NCI-H446 (cell line): Measurements from ENCODE around the gene QRFP.

Experiments
- DNase-seq, 2 experiments: peaks; one replicate each; lab custom pipeline; 2025; lab: John Stamatoyannopoulos, UW

The QRFP gene

DNA sequence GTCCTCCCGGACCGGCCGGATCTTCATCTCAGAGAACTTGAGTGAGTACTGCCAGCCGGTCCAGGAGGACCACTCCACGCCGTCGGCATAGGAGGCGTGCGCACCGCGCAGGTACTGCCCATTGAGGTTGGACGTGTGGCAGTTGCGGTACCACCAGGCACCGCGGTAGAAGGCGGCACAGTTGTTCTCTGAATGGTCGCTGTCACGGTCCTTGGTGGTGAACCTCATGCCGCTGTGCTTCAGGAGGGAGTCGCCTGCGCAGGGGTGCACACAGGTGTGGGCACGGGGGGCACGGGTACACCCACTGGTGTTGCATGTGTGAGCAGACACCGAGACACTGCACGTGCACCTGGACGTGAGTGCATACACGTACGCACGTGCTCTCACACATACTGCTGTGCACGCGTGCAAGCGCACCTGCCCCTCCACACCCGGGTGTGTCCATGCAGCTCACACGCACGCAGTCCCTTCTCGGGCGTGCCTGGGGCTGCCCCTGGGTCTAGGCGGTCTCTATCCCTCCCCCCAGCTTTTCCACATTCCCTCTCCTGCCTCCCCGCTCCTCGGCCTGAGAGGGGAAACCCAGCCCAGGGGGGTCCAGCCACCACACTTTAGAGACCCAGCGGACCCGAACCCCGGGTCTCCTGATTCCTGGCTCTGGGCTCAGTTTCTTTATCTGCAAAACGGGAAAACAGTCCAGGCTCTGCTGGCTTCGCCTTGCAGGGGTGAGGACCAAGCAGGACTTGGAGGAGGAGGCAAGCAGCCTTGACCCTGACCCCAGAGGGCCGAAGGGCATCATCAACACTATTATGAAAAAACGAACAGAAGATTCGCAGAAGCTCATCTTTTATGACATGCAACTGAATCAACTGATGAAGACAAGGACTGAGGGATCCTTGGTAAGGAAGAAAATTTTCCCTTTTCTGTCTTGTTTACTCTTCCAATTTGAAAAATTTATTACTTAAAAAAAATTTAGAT, 7.7 kb upstream of the QRFP start:
- DNase-seq: no peak

DNA sequence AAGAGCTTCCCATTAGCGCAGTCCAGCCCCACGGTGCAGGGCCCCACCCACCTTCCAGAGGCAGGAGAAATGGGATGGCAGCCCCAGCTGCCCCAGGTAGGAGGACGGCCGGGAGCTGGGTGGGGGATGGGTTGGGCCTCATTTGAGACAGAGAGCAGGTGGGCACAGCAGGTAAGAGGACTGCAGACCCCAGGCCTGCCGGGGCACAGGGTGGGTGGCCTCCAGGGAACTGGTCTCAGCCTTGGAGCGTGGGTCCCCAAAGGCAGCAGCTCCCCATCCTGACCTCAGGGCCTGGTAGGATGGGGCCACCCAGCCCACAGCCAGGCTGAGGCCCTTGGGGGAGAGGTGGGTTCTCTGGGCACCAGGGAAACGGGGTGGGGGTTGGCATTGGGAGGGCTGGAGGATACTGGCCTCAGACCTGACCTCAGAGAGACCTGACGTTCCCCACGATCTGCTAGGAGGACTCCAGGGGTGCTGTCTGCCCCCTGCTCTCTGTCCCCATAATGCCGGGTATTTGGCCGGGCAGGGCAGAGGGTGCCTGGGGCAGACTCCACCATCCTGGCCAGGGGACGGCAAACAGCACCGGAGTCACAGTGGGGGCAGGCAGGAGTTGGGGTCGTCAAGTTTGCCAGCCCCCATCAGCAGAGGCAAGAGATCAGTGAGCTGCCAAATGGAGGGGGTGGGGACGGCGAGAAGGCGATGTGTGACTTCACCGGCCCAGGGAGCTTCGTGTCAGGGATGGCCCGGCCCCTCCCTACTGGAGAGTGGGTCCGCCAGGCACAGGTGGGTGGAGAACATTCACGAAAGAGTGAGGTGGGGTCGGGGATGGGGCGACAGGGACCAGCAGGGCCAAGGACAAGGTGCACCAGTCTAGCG, 6.8 kb upstream of the QRFP start:
- no peak for DNase-seq

DNA sequence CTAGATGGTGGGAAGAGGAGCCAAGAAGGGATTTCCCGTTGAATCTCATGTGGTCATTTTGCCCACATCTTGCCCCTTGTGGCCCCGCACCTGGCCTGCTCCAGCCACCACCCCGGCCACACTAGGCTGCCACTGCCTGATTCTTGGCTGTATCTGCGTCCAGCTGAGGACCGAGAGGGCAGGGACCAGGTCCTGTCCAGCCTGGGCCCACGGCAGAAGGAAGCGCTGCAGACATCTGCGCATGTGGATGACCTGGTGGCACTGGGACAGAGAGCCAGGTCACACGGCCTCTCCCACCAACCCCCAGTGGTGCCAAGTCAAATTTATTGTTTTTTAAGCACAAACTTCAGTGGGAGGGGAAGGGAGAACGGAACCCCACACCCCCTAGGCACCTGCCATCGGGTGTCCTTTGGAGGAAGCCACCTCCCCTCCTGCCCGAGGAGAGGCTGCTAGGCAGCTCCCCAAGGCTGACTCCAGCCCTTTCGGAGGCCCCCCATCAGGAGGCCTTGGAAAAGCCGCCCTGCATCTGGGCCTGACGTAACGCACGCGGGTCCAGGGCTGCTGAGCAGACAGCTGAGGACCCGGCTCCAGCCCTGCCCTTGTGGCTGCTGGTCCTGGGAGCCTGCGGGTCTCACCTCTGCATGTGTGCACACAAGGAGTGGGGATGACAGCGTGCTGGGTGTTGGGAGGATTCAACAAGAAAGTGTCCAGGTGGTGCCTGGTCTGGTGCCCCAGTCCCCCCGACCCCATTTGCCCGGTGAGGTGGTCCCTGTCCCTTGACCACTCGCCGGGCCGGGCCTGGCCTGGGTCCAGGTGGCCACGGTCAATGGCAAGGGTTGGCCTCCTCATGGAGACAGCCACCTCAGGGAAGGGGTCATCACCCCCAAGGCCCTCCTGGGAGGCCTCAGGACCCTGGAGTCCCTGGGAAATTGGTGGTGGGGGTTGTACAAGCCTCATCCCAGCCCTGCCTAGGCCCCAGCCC, 5.9 kb upstream of the QRFP start:
- no peak for DNase-seq

DNA sequence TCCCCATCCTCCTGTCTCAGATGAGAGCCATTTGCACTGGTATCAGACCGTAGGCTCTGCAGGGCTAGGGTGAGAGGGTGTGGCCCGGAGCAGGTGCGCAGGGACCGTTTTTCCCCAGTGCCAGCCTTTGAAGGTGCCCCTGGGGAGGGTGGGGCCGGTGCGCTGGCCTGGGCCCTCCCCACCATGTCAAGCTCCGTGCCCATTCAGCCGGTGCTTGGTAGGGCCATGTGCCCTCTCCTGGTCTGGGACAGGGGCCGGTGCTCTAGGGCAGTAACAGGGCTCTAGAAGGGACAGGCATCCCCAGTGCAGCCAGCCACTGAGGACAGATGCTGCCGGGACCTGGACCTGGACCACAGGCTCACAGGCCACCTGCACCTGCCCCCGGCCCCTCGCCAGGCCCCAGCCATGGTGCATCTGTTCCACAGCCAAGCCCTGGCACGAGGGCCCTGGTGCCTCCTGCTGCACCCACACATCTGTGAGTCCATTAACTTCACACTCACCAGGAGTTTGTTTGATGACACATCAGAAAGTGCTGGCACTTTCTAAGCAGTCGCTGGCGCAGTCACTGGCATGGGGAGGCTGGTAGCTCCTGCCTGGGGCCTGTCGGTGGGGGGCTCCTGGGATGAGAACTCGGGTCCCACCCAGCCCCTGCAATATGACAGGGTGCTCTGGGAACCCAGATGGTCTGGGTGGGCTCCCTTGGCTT, 5.0 kb upstream of the QRFP start:
- peak in 1 of 2 experiments; percentile 9 for DNase-seq

DNA sequence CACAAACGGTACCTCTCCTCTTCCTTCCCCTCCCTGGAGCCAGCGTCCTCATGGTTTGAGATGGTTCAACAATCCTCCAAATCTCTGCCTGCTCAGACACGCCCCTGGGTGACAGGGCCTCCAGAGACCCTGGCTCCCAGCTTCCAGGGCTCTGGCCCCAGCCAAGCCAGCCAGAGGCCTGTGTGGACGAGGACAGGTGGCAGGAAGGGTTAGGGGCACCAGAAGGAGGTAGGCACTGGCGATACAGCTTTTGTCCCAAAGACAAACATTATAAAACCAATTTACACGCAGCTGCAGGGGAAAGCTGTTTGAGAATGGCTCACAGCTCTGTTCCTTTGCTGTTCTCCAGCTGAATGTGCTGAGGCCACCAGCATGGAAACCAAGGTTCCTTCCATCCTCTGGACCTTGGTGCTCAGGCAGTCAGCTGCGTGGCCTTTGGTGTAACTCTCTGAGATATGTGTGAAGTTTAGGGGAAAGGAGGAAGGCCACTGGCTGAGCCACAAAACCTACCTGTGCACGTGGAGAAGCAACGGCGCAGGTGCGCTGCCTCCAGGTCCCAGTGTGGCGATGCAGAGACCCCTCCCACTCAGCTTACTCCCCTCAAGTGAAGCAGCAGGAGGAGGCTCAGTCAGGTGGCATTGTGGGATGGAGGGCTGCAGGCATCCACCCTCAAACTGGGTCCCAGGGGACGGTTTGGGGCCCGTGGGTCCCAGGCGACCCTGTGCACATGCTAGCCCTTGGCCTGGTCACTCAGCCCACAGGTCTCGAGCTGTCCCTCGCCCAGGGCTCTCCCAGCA, 4.3 kb upstream of the QRFP start:
- no peak for DNase-seq

DNA sequence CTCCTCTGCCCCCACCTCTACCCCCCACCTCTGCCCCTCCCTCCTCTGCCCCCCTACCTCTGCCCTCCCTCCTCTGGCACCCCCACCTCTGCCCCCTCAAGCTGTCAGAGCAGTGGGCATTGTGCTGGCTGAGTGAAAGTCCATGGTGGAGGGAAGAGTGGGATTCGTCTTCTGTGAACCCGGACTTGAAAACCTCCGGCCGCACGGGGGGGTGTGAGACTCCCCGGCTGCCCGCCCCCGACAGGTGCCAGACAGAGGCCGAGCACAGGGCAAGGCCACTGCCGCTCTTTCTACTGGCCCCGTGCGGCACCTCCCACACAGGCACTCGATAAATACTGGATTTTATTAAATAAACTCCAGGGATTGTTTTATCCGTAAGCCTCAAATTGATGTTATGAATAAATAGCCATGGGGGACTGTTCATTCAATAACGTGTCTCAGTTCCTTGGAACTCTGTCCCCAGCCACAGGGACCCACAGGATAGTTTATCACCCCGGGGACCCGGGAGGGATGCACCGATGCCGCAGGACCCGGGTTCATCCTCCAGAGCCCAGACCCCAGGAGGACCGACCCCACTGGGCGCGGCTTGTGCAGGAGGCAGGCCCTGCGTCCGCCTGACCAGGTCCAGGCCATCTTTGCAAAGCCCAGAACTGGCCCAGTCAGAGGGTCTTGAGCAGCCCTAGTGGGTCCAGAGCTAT, 2.6 kb upstream of the QRFP start:
- DNase-seq: no peak

DNA sequence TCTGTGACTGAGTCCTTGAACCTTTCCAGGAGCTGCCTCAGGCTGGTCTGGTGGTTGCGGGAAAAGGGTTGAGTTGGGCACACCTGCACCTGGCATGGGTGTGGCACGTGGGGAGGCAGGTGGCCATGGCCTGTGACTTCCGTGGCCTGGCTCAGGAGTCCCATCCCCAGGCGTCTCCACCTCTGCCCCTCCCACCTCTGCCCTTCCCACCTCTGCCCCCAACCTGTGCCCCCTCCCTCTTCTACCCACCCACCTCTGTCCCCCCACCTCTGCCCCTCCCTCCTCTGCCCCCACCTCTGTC, 1.9 kb upstream of the QRFP start:
- DNase-seq: no peak

DNA sequence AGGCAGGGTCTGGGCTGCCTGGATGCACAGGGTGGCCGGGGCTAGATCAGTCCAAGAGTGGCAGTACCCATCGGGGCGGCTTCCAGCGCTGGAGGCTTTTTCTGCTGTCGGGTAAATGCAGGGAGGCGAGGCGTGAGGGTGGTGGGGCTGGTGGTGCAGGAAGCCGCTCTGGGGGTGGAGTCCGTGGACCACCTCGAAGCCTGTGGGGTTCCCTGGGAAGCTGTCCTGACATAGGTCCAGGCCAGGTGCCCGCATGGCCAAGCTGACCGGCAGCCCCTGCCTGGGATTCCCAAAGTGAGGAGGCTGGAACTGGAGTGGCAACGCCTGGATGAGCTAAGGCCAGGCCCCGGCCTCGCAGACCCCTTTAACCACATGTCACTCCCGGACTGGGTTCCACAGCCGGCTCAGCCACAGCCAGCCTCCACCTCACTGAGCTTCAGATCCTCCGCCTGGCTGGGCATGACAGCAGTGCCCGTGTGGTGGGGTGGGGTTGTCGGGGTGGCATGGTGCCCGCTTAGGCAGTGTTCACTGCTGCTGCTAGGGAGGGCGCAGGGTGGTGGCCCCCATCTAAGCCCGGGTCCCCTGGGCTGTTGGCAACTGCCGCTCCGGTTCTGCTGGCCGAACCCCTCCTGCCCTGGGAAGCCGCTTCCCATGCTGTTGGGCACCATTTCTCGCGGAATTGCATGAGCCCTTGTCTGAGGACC, 1.4 kb upstream of the QRFP start:
- no peak for DNase-seq

DNA sequence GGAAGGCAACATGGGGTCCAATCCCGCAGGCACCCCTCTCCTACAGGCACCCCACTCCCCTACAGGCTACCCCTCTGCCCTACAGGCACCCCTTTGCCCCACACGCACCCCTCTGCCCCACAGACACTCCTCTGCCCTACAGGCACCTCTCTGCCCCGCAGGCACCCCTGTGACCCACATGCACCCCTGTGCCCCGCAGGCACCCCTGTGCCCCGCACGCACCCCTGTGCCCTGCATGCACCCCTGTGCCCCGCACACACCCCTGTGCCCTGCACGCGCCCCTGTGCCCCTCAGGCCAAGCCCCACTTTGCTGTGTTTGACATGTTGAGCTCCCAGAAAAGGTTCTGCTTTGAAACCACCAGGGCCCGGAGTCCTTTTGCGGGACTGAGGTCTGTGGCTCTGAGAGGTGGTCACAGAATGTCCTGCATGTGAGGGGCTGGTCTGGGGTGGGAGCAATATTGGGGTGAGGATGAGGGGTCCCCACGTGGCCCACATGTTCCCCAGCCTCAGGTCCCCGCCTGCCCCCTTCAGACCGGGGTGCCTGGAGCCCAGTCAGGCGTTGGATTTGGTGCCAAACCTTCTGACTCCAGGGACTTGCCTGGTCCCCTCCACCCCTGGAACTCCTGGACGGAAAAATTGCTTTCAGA, 616 bp upstream of the QRFP start:
- DNase-seq: no peak

DNA sequence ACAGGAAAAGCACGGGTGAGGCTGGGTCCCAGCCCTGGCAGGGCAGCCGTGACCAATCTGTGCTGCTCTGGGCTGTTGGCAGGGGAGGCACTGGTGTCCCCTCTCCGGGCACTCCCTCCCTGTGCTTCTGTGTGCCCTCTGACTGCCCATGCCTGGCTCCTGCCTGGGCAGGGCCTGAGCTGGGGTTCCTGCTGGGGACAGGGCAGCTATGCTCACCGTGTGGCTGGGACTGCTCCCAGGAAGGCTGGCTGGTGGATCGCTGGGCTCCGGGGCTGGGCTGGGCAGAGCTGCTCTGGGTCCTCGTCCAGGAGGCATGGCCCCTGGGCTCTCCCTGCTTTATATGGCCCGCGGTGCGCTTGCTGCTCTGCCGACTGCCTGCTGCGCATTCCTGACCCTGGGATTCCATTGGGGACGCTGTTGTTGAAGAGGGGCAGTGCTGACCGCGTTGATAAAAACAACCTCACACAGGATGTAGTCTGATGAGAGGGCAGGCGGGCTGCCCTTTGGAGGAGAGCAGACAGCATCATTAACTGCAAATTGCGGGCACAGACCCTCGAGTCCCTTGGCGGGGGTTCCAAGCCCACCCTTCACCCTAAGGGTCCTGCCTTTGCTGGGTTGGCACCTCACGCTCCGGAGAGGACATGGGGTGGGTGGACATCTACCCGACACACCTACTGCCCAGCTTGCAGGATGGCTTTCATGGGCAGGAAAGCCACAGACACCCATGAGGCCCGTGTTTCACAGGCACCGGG, 955 bp downstream of the QRFP start:
- DNase-seq: no peak

DNA sequence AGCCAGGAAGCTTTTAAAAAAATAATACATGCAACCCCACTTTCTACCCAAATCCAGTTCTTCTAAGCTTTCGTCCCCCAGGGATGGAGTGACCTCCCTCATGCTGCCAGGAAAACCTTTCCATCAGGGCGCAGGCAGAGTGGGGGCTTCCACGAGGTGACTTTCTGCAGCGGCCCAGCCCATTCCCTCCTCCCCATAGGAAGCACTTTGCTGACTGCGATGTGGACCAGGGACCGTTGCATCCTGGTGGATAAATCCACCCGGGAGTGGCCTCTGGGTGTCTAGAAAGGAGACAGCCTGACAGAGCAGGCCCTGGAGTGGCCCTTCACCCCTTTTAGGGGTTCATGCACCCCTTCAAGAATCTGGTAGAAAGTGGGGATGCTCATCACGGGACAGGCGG, 1.6 kb downstream of the QRFP start:
- DNase-seq: no peak

DNA sequence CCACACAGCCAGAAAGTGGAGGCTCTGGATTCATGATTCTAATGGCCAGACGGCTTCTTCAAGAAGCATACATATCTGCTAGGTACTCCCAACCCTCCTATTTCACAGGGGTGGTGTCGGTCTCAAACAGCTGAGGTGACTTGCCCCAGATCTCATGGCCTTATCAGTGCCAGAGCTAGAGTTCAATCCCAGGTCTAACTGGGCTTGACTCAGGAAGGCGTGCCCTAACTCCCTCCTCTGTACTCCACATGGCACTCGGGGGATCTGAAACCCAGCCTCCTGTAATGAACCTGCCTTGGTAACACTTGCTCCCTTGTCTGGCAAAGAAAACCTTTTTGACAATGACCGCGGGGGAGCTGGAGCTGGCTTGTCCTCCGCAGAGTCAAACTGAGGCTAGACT, 2.1 kb downstream of the QRFP start:
- DNase-seq: no peak

DNA sequence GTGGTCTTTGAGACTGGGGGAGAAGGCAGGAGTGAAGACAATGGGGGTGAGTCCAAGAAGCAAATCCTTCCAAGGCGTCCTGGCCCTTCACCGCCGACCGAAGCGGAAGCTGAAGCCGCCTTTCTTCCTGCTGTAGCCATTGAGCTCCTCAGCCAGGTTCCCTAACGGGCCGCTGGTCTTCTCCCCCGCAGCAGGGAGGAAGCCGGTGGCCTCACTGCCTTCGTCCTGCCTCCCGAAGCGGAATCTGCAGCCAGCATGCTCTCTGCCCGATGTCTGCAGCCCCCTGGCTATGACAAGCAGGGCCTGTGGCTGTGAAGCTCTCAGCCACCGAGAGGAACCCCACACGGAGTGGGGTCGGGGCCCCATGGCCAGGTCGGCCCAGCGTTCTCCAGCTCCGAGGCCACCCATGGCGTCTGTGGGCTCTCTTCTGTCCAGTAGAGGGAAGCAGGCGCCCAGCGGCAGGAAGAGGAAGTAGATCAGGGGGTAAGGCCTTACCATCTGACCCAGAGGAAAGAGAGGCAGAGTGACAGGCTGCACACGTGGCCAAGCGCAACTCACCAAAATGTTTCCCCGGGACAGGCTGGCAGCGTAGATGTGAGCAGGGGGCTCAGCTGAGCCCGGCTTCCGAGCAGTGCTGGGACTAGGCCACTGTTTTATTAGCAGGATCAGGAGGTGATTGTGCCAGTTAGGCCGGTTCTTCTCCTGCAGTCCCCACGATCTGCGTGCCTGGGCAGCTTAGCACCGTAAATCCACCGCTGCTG, 3.1 kb downstream of the QRFP start:
- DNase-seq: no peak

DNA sequence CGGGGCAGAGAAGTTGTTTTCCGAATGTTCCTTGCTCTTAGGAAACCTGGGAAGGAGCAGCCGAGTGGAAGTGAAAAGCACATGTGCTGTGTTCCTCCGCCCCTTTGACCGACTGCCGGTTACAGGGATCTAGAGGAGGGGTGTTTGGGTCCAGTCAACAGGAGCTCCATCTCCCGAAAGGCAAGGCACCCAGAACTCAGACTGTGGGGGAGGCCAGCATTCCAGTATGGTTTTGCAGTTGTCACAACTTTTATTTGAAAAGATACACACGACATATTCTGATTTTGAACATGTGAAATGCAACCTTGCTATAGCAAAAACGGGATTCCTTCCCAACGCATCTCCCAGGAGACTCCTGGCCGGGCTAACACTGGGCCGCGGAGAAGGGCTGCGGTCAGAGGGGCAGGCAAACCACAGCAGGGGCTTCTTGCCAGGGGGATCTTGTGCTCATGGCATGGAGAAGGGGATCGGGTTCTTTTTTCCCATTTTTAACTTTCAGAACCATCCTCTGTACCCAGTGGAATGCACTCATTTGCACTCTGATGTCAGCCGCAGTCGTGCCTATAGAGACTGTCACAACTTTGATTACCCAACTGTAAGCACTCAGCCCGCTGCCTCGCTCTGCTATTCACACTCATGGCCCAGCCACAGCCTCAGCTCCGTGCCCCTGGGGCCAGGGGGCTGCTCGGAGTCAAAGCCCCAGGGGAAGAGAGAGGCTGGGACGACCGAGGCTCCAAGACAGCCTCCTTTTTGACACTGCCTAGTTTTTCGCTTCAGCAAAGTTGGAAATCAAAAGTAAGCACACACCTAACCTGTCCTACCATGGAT, 3.9 kb downstream of the QRFP start:
- DNase-seq: no peak

DNA sequence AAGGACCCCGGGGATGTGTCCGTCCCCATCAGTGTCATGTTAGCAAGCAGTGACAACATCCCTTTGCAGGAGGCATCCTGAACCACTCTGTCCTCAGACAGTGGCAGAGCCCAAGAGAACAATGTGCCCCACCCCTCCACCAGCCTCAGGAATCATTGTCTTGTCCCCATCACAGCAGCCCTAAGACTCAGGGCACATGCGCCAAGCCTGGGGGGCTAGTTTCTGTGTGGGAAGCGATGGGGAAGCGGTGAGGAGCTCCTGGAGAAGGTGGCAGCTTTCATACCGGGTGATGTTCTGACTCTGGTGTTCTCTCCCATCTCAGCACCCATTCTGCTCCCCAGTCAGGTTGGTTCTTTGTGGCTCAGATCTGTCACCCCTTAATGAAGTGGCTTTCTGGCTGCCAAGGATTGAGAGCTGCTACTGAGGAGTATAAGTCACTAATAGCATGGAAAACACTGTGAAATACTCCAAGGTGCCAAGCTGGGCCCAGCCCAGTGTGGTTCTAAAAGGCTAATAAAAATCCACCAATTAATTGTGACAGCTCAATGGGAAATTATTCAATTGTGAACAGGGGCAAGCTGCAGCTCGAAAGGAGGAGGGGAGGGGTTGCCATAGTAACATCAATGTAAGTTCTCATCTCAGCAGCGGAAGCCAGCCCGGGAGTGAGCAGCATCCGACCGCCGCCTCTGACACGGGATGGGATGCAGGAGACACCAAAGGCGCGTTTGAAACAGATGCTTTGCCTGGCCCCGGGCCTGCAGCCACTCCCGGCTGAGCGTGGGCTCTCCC, 4.7 kb downstream of the QRFP start:
- DNase-seq: no peak
